ENCODE measurements around the gene ASCC2.

DNA sequence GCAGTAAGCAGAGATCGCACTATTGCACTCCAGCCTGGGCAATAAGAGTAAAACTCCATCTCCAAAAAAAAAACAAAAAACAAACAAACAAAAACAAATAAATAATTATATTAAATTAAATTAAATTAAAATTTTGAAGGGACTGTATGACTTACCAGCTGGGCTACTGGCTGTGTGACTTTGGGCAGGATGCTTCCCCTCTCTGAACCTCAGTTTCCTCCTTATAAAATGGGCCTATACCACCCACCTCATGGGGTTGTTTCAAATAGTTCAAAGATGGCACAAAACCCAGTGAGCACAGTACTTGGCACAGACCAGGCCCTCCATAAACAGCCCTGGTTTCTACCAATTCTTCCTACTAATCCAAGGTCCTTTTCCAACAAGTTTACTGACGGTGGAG is 34.9 kb downstream of the ASCC2 start:
- no peak for TF ChIP-seq EP300 (IDR thresholded peaks at IDR 0.05)
- TF ChIP-seq, protein P1, sequence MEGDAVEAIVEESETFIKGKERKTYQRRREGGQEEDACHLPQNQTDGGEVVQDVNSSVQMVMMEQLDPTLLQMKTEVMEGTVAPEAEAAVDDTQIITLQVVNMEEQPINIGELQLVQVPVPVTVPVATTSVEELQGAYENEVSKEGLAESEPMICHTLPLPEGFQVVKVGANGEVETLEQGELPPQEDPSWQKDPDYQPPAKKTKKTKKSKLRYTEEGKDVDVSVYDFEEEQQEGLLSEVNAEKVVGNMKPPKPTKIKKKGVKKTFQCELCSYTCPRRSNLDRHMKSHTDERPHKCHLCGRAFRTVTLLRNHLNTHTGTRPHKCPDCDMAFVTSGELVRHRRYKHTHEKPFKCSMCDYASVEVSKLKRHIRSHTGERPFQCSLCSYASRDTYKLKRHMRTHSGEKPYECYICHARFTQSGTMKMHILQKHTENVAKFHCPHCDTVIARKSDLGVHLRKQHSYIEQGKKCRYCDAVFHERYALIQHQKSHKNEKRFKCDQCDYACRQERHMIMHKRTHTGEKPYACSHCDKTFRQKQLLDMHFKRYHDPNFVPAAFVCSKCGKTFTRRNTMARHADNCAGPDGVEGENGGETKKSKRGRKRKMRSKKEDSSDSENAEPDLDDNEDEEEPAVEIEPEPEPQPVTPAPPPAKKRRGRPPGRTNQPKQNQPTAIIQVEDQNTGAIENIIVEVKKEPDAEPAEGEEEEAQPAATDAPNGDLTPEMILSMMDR (IDR thresholded peaks at IDR 0.05), result no peak
- no peak for TF ChIP-seq POLR2A (IDR thresholded peaks at IDR 0.05)
